AG20443 (cell line): ENCODE data around the gene MFSD6L.

ENCODE experiments used
- DNase-seq: peaks from one replicate; pipeline ENCODE4 v3.0.0; 2012; ENCODE audit warnings: low spot score, mixed read lengths

MFSD6L gene

GRCh38 chr17:8793649-8794048, 5.5 kb downstream of the MFSD6L start:
- DNase-seq = no peak

GRCh38 chr17:8792646-8793045, 6.5 kb downstream of the MFSD6L start:
- no peak for DNase-seq

- peak; percentile 48 for DNase-seq
These were observed 7.3 kb downstream of the MFSD6L start for GRCh38 chr17:8791910-8792270.

GRCh38 chr17:8791248-8791909, 7.8 kb downstream of the MFSD6L start:
- DNase-seq = no peak

GRCh38 chr17:8789743-8790142, 9.4 kb downstream of the MFSD6L start:
- DNase-seq = no peak

- no peak for DNase-seq
These were observed 10.2 kb downstream of the MFSD6L start for GRCh38 chr17:8788998-8789397.

GRCh38 chr17:8785547-8786413, 13.4 kb downstream of the MFSD6L start:
- DNase-seq = peak; percentile 88

- no peak for DNase-seq
These were observed 17.0 kb downstream of the MFSD6L start for GRCh38 chr17:8782176-8782575.

- no peak for DNase-seq
These were observed 17.4 kb downstream of the MFSD6L start for GRCh38 chr17:8781776-8782175.

GRCh38 chr17:8776881-8777280, 22.3 kb downstream of the MFSD6L start:
- no peak for DNase-seq

- DNase-seq = no peak
These were observed 22.9 kb downstream of the MFSD6L start for GRCh38 chr17:8776248-8776647.

GRCh38 chr17:8766731-8767130, 32.4 kb downstream of the MFSD6L start:
- no peak for DNase-seq

GRCh38 chr17:8762012-8762411, 37.2 kb downstream of the MFSD6L start:
- DNase-seq = no peak

GRCh38 chr17:8758137-8758596, 41.0 kb downstream of the MFSD6L start, which contains the start of gene SPDYE4:
SPDYE4 (minus strand) TSS chr17:8758546; CDS start chr17:8758382, 164 bp downstream.
- DNase-seq = no peak

GRCh38 chr17:8757189-8757588, 42.0 kb downstream of the MFSD6L start:
- DNase-seq = no peak

GRCh38 chr17:8755590-8756255, 43.4 kb downstream of the MFSD6L start:
- no peak for DNase-seq

- DNase-seq = no peak
These were observed 44.3 kb downstream of the MFSD6L start for GRCh38 chr17:8754890-8755289.

- DNase-seq = peak; percentile 48
These were observed 45.2 kb downstream of the MFSD6L start for GRCh38 chr17:8753976-8754440.

GRCh38 chr17:8753136-8753975, 45.8 kb downstream of the MFSD6L start:
- no peak for DNase-seq

GRCh38 chr17:8749616-8750015, 49.5 kb downstream of the MFSD6L start:
- DNase-seq = no peak

GRCh38 chr17:8747742-8748141, 51.4 kb downstream of the MFSD6L start:
- no peak for DNase-seq
